Measurements from ENCODE around the gene SPOCD1.

DNA sequence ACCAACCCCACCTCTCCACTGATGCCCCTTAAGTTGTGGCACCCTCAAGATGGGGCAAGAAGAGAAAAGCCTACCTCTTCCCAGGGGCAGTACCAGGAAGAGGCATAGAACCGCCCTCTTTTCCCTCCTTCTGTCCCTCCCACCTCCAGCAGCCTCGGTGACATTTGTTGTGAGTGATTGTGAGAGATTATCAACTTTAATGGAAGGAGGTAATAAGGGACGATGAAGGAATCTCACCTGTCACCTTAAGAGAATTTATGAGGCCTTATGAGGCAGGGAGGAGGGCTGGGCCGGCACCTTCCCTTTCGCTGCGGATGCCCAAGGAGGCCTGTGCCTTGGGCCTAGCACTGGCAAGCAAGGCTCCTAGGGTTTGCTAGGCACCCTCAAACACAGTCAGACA is 50.3 kb downstream of the SPOCD1 start:
- TF ChIP-seq, protein P1, sequence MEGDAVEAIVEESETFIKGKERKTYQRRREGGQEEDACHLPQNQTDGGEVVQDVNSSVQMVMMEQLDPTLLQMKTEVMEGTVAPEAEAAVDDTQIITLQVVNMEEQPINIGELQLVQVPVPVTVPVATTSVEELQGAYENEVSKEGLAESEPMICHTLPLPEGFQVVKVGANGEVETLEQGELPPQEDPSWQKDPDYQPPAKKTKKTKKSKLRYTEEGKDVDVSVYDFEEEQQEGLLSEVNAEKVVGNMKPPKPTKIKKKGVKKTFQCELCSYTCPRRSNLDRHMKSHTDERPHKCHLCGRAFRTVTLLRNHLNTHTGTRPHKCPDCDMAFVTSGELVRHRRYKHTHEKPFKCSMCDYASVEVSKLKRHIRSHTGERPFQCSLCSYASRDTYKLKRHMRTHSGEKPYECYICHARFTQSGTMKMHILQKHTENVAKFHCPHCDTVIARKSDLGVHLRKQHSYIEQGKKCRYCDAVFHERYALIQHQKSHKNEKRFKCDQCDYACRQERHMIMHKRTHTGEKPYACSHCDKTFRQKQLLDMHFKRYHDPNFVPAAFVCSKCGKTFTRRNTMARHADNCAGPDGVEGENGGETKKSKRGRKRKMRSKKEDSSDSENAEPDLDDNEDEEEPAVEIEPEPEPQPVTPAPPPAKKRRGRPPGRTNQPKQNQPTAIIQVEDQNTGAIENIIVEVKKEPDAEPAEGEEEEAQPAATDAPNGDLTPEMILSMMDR (conservative IDR thresholded peaks at IDR 0.05; ENCODE audit: low read depth in 2 of 2), result no peak
- TF ChIP-seq CREB1 (CRISPR knock-in tag; IDR thresholded peaks at IDR 0.05; ENCODE audit: low read depth) (no peak), STAT1 (IDR thresholded peaks at IDR 0.05; ENCODE audit: unreplicated experiment) (no peak), POLR2AphosphoS5 (IDR thresholded peaks at IDR 0.05; ENCODE audit: low read depth) (no peak), EZH2 (IDR thresholded peaks at IDR 0.05; ENCODE audit: low read depth, unreplicated experiment) (no peak), EZH2phosphoT487 (IDR thresholded peaks at IDR 0.05; ENCODE audit: unreplicated experiment) (no peak), ZNF114 (CRISPR knock-in tag; IDR thresholded peaks at IDR 0.05) (no peak), NANOG (IDR thresholded peaks at IDR 0.05; ENCODE audit: borderline replicate concordance) (no peak), ZNF331 (CRISPR knock-in tag; IDR thresholded peaks at IDR 0.05; ENCODE audit: low read depth) (no peak)
- TF ChIP-seq, protein P2, sequence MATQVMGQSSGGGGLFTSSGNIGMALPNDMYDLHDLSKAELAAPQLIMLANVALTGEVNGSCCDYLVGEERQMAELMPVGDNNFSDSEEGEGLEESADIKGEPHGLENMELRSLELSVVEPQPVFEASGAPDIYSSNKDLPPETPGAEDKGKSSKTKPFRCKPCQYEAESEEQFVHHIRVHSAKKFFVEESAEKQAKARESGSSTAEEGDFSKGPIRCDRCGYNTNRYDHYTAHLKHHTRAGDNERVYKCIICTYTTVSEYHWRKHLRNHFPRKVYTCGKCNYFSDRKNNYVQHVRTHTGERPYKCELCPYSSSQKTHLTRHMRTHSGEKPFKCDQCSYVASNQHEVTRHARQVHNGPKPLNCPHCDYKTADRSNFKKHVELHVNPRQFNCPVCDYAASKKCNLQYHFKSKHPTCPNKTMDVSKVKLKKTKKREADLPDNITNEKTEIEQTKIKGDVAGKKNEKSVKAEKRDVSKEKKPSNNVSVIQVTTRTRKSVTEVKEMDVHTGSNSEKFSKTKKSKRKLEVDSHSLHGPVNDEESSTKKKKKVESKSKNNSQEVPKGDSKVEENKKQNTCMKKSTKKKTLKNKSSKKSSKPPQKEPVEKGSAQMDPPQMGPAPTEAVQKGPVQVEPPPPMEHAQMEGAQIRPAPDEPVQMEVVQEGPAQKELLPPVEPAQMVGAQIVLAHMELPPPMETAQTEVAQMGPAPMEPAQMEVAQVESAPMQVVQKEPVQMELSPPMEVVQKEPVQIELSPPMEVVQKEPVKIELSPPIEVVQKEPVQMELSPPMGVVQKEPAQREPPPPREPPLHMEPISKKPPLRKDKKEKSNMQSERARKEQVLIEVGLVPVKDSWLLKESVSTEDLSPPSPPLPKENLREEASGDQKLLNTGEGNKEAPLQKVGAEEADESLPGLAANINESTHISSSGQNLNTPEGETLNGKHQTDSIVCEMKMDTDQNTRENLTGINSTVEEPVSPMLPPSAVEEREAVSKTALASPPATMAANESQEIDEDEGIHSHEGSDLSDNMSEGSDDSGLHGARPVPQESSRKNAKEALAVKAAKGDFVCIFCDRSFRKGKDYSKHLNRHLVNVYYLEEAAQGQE (IDR thresholded peaks at IDR 0.05; ENCODE audit: unreplicated experiment), result no peak
- TF ChIP-seq, protein P3, sequence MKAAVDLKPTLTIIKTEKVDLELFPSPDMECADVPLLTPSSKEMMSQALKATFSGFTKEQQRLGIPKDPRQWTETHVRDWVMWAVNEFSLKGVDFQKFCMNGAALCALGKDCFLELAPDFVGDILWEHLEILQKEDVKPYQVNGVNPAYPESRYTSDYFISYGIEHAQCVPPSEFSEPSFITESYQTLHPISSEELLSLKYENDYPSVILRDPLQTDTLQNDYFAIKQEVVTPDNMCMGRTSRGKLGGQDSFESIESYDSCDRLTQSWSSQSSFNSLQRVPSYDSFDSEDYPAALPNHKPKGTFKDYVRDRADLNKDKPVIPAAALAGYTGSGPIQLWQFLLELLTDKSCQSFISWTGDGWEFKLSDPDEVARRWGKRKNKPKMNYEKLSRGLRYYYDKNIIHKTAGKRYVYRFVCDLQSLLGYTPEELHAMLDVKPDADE (IDR thresholded peaks at IDR 0.05), result no peak

Data from GM23338 (cell line).